NCI-H345 treated with DMSO at 0.1 percent for 48 hours (cell line): ENCODE data around the gene TEPSIN.

Experiments
- DNase-seq: peaks from one replicate; lab custom pipeline; 2025; ENCODE audit not compliant: unreplicated experiment; lab: John Stamatoyannopoulos, UW

The TEPSIN gene

GRCh38 chr17:81200201-81200600, 38.7 kb downstream of the TEPSIN start:
- DNase-seq: no peak

DNA sequence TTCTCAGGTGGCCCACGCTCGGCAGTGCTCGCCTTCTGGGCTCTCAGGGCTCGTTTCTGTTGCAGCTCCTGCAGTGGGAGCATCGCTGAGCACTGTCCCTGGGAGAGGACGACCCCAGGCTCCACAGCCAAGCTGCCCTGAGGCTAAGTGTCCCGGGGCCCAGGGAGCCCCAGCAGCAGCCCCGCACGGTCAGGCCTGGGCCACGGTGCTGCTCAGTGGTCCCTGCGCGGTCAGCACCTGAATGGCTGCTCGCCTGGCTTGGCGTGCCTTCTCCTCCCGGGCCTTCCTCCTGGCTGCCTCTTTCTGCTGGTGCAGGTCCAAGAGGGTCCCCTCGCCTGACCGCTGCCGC, 39.4 kb downstream of the TEPSIN start:
- no peak for DNase-seq

DNA sequence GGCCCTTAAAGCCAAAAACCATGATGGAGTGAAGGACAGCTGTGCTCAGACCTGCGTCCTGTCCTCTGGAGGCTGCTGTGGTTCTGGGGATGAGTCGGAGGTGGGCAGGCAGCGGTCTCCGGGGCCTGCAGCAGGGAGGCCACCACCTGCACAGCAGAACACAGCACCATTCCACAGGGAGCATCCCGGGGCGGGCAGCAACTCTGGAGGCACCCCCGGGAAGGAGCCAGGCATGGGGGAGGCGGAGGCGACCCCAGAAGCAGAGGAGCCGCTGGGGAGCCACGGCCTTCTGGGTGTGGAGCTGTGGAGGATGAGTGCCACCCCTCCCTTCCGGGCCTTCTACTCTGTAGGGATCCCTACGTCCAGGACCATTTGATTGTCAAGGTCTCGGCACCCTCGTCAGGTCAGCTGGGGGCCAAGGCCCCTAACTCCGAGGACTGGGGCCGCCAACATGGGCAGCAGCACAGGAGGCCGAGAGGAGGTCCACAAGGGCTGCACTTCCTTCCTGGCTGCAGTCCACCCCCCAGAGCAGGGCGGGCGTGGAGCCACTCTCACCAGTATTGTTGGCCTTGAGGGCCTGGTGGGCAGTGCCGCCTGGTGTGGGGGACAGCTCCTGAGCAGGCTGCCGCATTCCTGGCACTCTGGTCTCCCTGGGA, 39.9 kb downstream of the TEPSIN start:
- DNase-seq: no peak

DNA sequence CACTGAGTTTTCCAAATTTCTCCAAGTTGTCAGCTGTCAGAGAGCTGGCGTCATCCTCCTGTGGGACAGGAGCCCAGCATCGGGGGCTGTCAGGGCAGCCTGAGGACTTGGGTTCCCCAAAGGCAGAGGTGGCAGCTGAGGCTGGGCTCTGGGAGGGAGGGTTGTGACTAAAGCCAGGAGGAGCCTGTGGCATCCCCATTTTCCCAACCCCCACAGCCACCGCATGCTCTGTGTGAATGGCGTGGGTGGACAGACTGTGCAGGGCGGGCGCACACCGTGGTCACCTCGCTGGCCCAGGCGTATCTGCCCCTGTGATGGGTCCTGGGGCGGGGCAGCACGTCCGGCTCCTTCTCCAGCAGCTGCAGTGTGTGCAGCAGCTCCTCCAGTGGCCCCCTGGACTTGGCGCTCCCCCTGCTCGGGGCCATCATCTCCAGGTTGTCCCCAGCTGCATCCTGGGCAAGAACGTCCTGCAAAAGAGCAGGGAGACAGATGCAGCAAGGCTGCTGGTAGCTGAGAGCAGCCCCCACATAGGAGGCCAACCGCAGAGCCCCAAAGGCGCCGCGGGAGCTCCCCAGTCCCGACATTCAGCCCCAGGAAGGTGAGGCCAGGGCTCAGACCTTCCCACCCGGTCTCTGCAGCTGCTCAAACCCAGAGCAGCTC, 40.9 kb downstream of the TEPSIN start:
- DNase-seq: no peak

- no peak for DNase-seq
Observed at GRCh38 chr17:81197409-81197795, 41.5 kb downstream of the TEPSIN start.

- DNase-seq: no peak
Observed at GRCh38 chr17:81196505-81197408, 42.1 kb downstream of the TEPSIN start.

DNA sequence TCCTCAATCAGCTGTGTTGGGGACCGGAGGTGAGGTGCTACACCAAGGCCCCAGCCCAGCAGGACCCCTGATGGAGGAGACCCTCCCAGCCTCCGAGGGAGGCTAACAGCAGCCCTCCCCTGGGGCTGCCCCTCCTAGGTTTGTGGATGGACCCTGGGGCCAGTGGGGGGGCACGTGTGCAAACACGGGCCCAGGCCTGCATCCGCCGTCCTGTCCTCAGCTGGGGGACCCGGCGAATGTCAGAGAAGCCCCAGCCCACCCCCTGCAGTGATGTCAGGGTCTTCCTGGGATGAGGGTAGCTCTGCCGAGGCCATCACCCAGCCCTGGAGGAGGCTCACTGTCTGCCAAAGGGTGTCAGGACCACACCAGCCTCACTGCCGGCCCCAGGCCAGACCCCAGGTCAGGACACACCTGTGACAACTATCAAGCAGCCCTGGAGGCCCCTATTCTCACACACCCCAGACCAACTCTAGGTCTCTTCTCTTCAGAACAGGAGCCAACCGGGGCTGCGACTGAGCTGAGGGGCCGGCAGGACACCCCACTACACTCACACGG, 42.8 kb downstream of the TEPSIN start:
- DNase-seq: no peak

DNA sequence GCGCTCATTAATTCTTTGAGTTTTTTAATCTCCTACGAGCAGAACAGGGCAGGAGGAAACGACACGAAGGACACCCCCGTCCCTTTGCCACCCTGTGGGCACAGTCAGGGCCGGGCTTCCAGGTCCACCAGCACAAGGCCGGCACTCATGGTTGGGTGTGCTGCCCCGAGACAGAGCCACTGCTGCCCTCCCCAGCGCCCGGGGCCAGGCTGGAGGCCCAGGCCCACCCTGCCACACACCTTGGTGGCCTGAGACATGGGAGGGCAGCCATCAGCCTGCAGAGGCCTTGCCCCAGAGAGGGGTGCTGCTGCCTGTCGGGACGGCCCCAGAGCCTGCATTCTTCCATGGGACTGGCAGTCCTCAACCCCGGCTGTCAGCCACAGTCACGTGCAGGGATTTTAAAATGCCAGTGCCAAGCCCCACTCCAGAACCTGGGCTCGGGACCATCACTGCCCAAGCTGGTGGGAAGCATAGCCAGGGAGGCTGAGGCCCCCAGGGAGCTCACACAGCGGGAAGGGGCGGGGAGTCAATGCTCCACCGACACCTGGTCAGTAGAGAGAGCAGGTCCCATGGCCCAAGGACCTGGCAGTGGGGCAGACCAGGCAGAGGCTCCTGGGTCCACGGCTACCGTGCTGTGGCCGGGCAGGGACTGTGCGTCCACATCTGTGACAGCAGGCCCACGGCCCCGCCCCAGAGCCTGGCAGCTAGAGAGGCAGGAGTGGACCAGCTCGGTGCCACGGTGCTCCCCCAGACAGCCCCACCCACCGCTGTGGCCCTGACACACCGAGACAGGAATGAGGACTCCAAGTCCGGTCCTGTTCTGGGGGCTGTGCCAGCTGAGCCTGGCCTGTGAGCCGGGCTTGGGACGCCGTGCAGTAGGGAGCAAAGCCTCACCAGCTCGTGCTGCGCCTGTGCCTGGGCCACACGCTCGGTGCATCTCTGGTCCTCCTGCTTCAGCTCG, 43.6 kb downstream of the TEPSIN start:
- no peak for DNase-seq

- no peak for DNase-seq
Observed at GRCh38 chr17:81194225-81194760, 44.6 kb downstream of the TEPSIN start.

- DNase-seq: no peak
Observed at GRCh38 chr17:81193470-81194224, 45.2 kb downstream of the TEPSIN start.

GRCh38 chr17:81193051-81193410, 45.8 kb downstream of the TEPSIN start:
- DNase-seq: no peak

GRCh38 chr17:81192386-81193050, 46.3 kb downstream of the TEPSIN start:
- DNase-seq: no peak

DNA sequence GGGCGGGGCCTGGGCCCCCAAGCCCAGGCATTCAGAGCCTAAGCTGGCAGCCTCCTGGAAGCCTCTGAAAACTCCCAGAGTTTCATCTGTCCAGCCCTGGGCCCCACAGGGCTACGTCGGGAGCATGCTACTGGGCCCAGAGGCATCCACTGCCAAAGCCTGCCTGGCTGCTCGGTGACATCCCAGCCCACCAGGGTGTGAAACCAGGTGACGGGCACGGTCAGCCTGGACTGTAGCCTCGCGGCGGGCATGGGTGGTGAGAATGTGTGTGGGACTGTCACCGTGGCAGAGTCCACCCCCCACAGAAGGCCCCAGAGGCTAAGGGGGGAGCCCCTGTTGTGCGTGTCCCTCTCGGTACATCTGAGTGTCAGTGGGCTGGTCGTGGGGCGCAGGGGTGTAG, 47.2 kb downstream of the TEPSIN start:
- no peak for DNase-seq

- DNase-seq: no peak
Observed at GRCh38 chr17:81191116-81191515, 47.7 kb downstream of the TEPSIN start.

GRCh38 chr17:81190591-81190990, 48.3 kb downstream of the TEPSIN start:
- no peak for DNase-seq

DNA sequence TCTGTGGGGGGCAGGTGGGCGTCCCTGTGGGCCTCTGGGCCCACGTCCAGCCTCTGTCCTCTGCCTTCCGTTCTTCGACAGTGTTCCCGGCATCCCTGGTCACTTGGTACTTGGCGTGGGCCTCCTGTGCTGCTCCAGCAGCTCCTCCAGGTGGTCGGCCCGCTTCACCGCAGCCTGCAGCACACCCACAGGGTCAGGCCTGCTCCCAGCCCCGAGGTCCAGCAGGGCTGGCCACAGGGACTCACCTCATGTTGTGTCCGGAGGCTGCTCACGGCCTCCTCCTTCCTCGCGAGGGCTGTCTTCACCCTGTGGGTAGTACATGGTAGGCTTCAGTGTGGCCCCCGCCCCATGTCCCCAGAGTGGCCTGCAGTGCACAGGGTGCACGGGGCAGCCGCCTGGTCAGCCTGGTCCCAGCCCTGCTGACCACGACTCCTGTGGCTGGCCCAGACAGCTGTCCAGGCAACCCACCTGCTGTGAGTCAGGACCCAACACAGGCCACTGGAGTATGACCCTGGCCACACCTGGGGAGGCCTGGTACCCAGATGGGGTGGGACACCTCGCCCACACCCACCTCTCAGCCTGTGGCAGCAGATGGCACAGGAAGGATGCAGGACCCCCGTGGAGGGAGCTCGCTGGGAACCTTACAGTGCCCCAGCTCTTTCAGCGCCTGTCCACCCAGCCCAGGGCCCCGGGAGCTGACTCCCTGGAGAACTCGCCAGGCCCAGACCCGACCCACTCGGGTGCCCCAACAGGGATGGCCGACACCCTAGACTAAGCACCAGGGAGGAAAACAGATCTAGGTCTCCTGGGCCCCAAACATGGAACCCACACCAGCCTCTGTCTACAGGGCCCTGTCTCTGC, 49.0 kb downstream of the TEPSIN start:
- DNase-seq: no peak

DNA sequence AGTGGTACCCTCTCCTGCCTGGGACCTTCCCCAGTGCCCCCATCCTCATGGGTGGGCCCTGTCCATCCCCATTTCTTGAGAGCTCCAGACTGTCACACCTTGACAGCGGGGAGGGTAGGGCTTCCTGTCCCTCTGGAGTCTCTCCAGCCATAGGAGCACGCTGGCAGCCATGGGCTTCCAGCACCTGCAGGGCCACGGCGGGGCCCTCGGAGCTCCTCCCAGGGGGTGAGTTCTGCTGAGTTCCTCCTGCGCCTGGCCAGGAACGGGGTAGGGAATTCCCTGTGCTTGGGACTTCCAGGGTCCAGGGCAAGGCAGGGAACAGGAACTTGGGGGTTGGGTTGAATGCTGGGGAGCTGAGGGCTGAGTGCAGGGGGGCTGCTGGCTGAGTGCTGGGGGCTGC, 49.8 kb downstream of the TEPSIN start:
- no peak for DNase-seq

DNA sequence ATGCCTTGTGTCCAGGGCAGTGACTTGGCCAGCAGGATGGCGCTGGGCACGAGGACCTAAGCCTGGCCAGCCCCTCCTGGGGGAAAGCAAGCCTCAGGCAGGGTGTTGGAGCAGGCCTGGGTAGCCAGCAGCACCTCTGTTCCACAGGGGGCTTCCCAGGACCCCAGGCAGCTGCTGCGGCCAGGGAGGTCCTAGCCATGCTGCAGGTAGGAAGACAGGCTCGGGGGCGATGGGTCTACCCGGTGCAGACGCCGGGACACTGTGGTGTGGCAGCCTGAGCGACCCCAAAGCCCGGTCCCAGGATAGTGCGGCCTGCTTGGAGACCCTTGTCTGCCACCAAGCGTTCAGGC, 50.4 kb downstream of the TEPSIN start:
- DNase-seq: no peak
